Prostate gland (tissue), 2 donors: Measurements from ENCODE around the gene BAIAP2.

ENCODE experiments used
- POLR2A ChIP-seq: fragments of 450-650 bp; IDR thresholded peaks from one replicate; pipeline ENCODE4 v1.6.1; 2016; ENCODE audit warnings: antibody characterized with exemption, mild to moderate bottlenecking
- POLR2AphosphoS5 ChIP-seq: sonication (generic); formaldehyde crosslinking; IDR thresholded peaks from one replicate; pipeline ENCODE4 v1.6.1; 2017; ENCODE audit warnings: antibody characterized with exemption
- TF ChIP-seq, protein P1 (sequence below), 4 experiments: fragments of 200-600 bp in 2 of 4; fragments of 450-650 bp in 2 of 4; sonication (generic) in 2 of 4; IDR thresholded peaks; 1 replicate in 3 of 4; 2 replicates in 1 of 4; pipeline ENCODE4 v1.5.1; 2016 to 2019; ENCODE audit warnings: antibody characterized with exemption in 4 of 4, mild to moderate bottlenecking in 2 of 4, moderate library complexity in 2 of 4

- TF ChIP-seq, protein P1, sequence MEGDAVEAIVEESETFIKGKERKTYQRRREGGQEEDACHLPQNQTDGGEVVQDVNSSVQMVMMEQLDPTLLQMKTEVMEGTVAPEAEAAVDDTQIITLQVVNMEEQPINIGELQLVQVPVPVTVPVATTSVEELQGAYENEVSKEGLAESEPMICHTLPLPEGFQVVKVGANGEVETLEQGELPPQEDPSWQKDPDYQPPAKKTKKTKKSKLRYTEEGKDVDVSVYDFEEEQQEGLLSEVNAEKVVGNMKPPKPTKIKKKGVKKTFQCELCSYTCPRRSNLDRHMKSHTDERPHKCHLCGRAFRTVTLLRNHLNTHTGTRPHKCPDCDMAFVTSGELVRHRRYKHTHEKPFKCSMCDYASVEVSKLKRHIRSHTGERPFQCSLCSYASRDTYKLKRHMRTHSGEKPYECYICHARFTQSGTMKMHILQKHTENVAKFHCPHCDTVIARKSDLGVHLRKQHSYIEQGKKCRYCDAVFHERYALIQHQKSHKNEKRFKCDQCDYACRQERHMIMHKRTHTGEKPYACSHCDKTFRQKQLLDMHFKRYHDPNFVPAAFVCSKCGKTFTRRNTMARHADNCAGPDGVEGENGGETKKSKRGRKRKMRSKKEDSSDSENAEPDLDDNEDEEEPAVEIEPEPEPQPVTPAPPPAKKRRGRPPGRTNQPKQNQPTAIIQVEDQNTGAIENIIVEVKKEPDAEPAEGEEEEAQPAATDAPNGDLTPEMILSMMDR (IDR thresholded peaks at IDR 0.05), result no peak
- TF ChIP-seq POLR2A (no peak), POLR2AphosphoS5 (no peak)
These were observed 20.0 kb downstream of the BAIAP2 start for GRCh38 chr17:81054881-81055370.
